ENCODE data around the gene NOS1AP.

NOS1AP gene

DNA sequence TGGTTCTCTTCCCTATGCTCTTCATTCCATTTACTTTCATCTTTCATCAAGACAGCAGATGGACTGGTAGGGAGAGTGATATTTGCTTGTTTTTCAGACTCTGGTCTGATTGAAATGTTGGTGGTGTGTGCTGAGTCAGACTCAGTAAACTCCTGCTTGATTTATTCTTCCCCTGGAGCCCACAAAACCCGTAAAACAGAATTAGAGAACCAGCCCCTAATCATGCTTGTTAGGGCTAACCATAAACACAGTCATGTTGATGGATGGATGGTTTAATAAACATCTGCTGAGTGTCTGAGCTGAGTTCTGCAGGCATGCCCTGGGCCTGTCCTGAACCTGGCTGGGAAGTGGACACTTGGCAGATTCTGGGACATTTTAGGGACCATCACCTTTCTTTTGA lies 24.8 kb downstream of the NOS1AP start:
- no peak overlapping the region for H3K4me2 ChIP-seq (ENCODE audit: low read length)
- H3K9ac ChIP-seq (ENCODE audit: low read length): no peak overlapping the region
- no peak overlapping the region for H3K18ac ChIP-seq (ENCODE audit: low read length)
- H4K8ac ChIP-seq (ENCODE audit: low read depth, low read length): no peak overlapping the region
- no peak overlapping the region for H2AK5ac ChIP-seq (ENCODE audit: low read length)
- H3K79me2 ChIP-seq (ENCODE audit: control insufficient read depth, insufficient read depth, low read length): peaks cover 5% of the 10 kb centered on the region
- H3K79me1 ChIP-seq (ENCODE audit: low read length): peaks cover 6% of the 10 kb centered on the region
- no peak overlapping the region for H3K23ac ChIP-seq (ENCODE audit: low read length)
- no peak overlapping the region for H3K4me3 ChIP-seq (ENCODE audit: low read length)
- H3K4ac ChIP-seq (ENCODE audit: low read depth, low read length): no peak overlapping the region
- no peak overlapping the region for H2BK15ac ChIP-seq (replicated peaks; ENCODE audit: low read depth)
- H3K27me3 ChIP-seq (ENCODE audit: insufficient read depth, low read length, poor library complexity): no peaks in the 10 kb centered on the region
- H3K27ac ChIP-seq (ENCODE audit: low read depth, low read length): no peak overlapping the region
- no peak for DNase-seq
- H2BK5ac ChIP-seq (ENCODE audit: low read length): no peak overlapping the region
- no CpG with 5 or more reads among the region's 1 CpG for WGBS (ENCODE audit: extremely low coverage, insufficient coverage, low lambda C conversion rate)
- H2BK120ac ChIP-seq (ENCODE audit: low read depth, low read length): no peak overlapping the region
- H3K56ac ChIP-seq (ENCODE audit: low read length): no peak overlapping the region
- no peak overlapping the region for H4K5ac ChIP-seq (ENCODE audit: low read length)
- H3K36me3 ChIP-seq (ENCODE audit: control insufficient read depth, insufficient read depth, low read length): no peaks in the 10 kb centered on the region
- peaks cover 8% of the 10 kb centered on the region for H3K4me1 ChIP-seq (ENCODE audit: control insufficient read depth, low read depth, low read length)

DNA sequence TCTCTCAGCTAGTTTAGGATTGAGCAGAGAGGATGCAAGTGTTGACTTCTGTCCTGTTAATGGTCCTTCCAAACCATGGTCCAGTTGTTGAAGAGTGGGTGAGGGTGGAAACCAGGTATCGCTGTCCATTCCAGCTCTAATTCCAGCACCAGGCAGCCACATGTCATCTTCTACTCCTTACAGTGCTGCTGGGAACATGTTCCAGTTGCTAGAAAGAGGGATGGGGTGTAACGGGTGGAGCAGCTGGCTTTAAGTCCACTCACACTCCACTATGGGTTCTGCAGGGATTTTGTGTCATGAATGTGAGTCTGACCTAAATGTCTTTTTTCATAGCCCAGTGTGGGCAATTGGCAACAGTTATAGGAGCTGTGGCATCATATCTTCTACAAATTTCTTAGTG lies 25.2 kb downstream of the NOS1AP start:
- Histone ChIP-seq H3K9ac (ENCODE audit: low read length) (no peak overlapping the region), H2BK15ac (replicated peaks; ENCODE audit: low read depth) (no peak overlapping the region), H4K5ac (ENCODE audit: low read length) (no peak overlapping the region), H3K18ac (ENCODE audit: low read length) (no peak overlapping the region), H2BK5ac (ENCODE audit: low read length) (no peak overlapping the region), H3K4me1 (ENCODE audit: control insufficient read depth, low read depth, low read length) (peaks cover 8% of the 10 kb centered on the region), H3K27me3 (ENCODE audit: insufficient read depth, low read length, poor library complexity) (no peaks in the 10 kb centered on the region), H2AK5ac (ENCODE audit: low read length) (no peak overlapping the region), H4K8ac (ENCODE audit: low read depth, low read length) (no peak overlapping the region), H3K56ac (ENCODE audit: low read length) (no peak overlapping the region), H3K4me3 (ENCODE audit: low read length) (no peak overlapping the region), H3K4ac (ENCODE audit: low read depth, low read length) (no peak overlapping the region), H3K79me1 (ENCODE audit: low read length) (peaks cover 6% of the 10 kb centered on the region), H3K27ac (ENCODE audit: low read depth, low read length) (no peak overlapping the region), H3K36me3 (ENCODE audit: control insufficient read depth, insufficient read depth, low read length) (no peaks in the 10 kb centered on the region), H3K79me2 (ENCODE audit: control insufficient read depth, insufficient read depth, low read length) (peaks cover 2% of the 10 kb centered on the region), H3K23ac (ENCODE audit: low read length) (no peak overlapping the region), H2BK120ac (ENCODE audit: low read depth, low read length) (no peak overlapping the region), H3K4me2 (ENCODE audit: low read length) (no peak overlapping the region)
- no CpG with 5 or more reads among the region's 2 CpGs for WGBS (ENCODE audit: extremely low coverage, insufficient coverage, low lambda C conversion rate)
- DNase-seq: no peak

- H2BK120ac ChIP-seq (ENCODE audit: low read depth, low read length): no peak overlapping the region
- no peak overlapping the region for H3K4me2 ChIP-seq (ENCODE audit: low read length)
- H2BK5ac ChIP-seq (ENCODE audit: low read length): no peak overlapping the region
- H3K79me2 ChIP-seq (ENCODE audit: control insufficient read depth, insufficient read depth, low read length): peaks cover 2% of the 10 kb centered on the region
- no peak overlapping the region for H3K27ac ChIP-seq (ENCODE audit: low read depth, low read length)
- H3K4me3 ChIP-seq (ENCODE audit: low read length): no peak overlapping the region
- H3K23ac ChIP-seq (ENCODE audit: low read length): no peak overlapping the region
- no peak overlapping the region for H3K56ac ChIP-seq (ENCODE audit: low read length)
- no peak for DNase-seq
- H3K36me3 ChIP-seq (ENCODE audit: control insufficient read depth, insufficient read depth, low read length): no peaks in the 10 kb centered on the region
- H2BK15ac ChIP-seq (replicated peaks; ENCODE audit: low read depth): no peak overlapping the region
- no peak overlapping the region for H2AK5ac ChIP-seq (ENCODE audit: low read length)
- H4K5ac ChIP-seq (ENCODE audit: low read length): no peak overlapping the region
- no peak overlapping the region for H3K9ac ChIP-seq (ENCODE audit: low read length)
- peaks cover 7% of the 10 kb centered on the region for H3K79me1 ChIP-seq (ENCODE audit: low read length)
- WGBS (ENCODE audit: extremely low coverage, insufficient coverage, low lambda C conversion rate): no CpG with 5 or more reads among the region's 3 CpGs
- no peaks in the 10 kb centered on the region for H3K4me1 ChIP-seq (ENCODE audit: control insufficient read depth, low read depth, low read length)
- no peak overlapping the region for H3K18ac ChIP-seq (ENCODE audit: low read length)
- no peak overlapping the region for H3K4ac ChIP-seq (ENCODE audit: low read depth, low read length)
- no peak overlapping the region for H4K8ac ChIP-seq (ENCODE audit: low read depth, low read length)
- no peaks in the 10 kb centered on the region for H3K27me3 ChIP-seq (ENCODE audit: insufficient read depth, low read length, poor library complexity)
These were observed 38.4 kb downstream of the NOS1AP start for GRCh38 chr1:162107911-162108310.

- H3K27ac ChIP-seq (ENCODE audit: low read depth, low read length): no peak overlapping the region
- H3K9ac ChIP-seq (ENCODE audit: low read length): no peak overlapping the region
- no peak overlapping the region for H3K4me2 ChIP-seq (ENCODE audit: low read length)
- no peak overlapping the region for H2BK120ac ChIP-seq (ENCODE audit: low read depth, low read length)
- no peak overlapping the region for H2AK5ac ChIP-seq (ENCODE audit: low read length)
- H2BK15ac ChIP-seq (replicated peaks; ENCODE audit: low read depth): no peak overlapping the region
- no peak overlapping the region for H3K4ac ChIP-seq (ENCODE audit: low read depth, low read length)
- no peak overlapping the region for H2BK5ac ChIP-seq (ENCODE audit: low read length)
- no peak overlapping the region for H3K56ac ChIP-seq (ENCODE audit: low read length)
- H3K36me3 ChIP-seq (ENCODE audit: control insufficient read depth, insufficient read depth, low read length): no peaks in the 10 kb centered on the region
- no peak overlapping the region for H4K8ac ChIP-seq (ENCODE audit: low read depth, low read length)
- no peak overlapping the region for H3K23ac ChIP-seq (ENCODE audit: low read length)
- H3K27me3 ChIP-seq (ENCODE audit: insufficient read depth, low read length, poor library complexity): no peaks in the 10 kb centered on the region
- H4K5ac ChIP-seq (ENCODE audit: low read length): no peak overlapping the region
- DNase-seq: no peak
- peaks cover 2% of the 10 kb centered on the region for H3K79me2 ChIP-seq (ENCODE audit: control insufficient read depth, insufficient read depth, low read length)
- H3K4me3 ChIP-seq (ENCODE audit: low read length): no peak overlapping the region
- no peaks in the 10 kb centered on the region for H3K4me1 ChIP-seq (ENCODE audit: control insufficient read depth, low read depth, low read length)
- no peak overlapping the region for H3K18ac ChIP-seq (ENCODE audit: low read length)
- peaks cover 9% of the 10 kb centered on the region for H3K79me1 ChIP-seq (ENCODE audit: low read length)
These were observed 38.9 kb downstream of the NOS1AP start for GRCh38 chr1:162108426-162108825.

- Histone ChIP-seq H3K4me3 (ENCODE audit: low read length) (no peak overlapping the region), H3K9ac (ENCODE audit: low read length) (no peak overlapping the region), H3K56ac (ENCODE audit: low read length) (no peak overlapping the region), H4K5ac (ENCODE audit: low read length) (no peak overlapping the region), H3K27me3 (ENCODE audit: insufficient read depth, low read length, poor library complexity) (no peaks in the 10 kb centered on the region), H3K79me2 (ENCODE audit: control insufficient read depth, insufficient read depth, low read length) (peaks cover 2% of the 10 kb centered on the region), H3K4me2 (ENCODE audit: low read length) (no peak overlapping the region), H2BK5ac (ENCODE audit: low read length) (no peak overlapping the region), H2BK120ac (ENCODE audit: low read depth, low read length) (no peak overlapping the region), H3K4me1 (ENCODE audit: control insufficient read depth, low read depth, low read length) (no peaks in the 10 kb centered on the region), H3K79me1 (ENCODE audit: low read length) (peaks cover 5% of the 10 kb centered on the region), H3K36me3 (ENCODE audit: control insufficient read depth, insufficient read depth, low read length) (no peaks in the 10 kb centered on the region), H3K27ac (ENCODE audit: low read depth, low read length) (no peak overlapping the region), H3K18ac (ENCODE audit: low read length) (no peak overlapping the region), H2BK15ac (replicated peaks; ENCODE audit: low read depth) (no peak overlapping the region), H4K8ac (ENCODE audit: low read depth, low read length) (no peak overlapping the region), H3K4ac (ENCODE audit: low read depth, low read length) (no peak overlapping the region), H3K23ac (ENCODE audit: low read length) (no peak overlapping the region), H2AK5ac (ENCODE audit: low read length) (no peak overlapping the region)
- DNase-seq: no peak
These were observed 41.4 kb downstream of the NOS1AP start for GRCh38 chr1:162110910-162111309.

DNA sequence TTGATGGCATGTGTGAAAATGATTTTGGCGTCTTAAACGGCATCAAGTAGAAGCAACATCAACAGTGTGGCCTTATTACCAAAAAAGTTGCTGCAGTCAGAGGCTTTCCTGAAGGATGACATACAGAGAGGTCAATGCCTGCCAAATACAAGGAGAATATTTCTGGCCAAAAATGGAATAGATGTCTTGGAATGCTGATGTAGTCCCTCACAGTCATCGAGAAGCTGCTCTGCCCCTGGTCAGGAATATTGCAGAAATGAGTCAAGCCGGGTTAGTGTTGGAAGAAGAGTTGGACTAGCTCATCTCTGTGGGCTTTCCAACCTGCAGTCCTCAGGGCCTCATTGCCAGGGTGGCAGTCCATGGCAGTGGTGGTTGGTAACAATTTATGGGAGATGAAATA lies 42.1 kb downstream of the NOS1AP start:
- no CpG with 5 or more reads among the region's 4 CpGs for WGBS (ENCODE audit: extremely low coverage, insufficient coverage, low lambda C conversion rate)
- H3K79me1 ChIP-seq (ENCODE audit: low read length): peaks cover 6% of the 10 kb centered on the region
- no peak overlapping the region for H3K4ac ChIP-seq (ENCODE audit: low read depth, low read length)
- peaks cover 2% of the 10 kb centered on the region for H3K79me2 ChIP-seq (ENCODE audit: control insufficient read depth, insufficient read depth, low read length)
- no peak overlapping the region for H4K5ac ChIP-seq (ENCODE audit: low read length)
- no peak overlapping the region for H3K9ac ChIP-seq (ENCODE audit: low read length)
- no peaks in the 10 kb centered on the region for H3K27me3 ChIP-seq (ENCODE audit: insufficient read depth, low read length, poor library complexity)
- H3K27ac ChIP-seq (ENCODE audit: low read depth, low read length): no peak overlapping the region
- H3K56ac ChIP-seq (ENCODE audit: low read length): no peak overlapping the region
- no peak overlapping the region for H2BK5ac ChIP-seq (ENCODE audit: low read length)
- H2BK15ac ChIP-seq (replicated peaks; ENCODE audit: low read depth): no peak overlapping the region
- no peak overlapping the region for H3K4me3 ChIP-seq (ENCODE audit: low read length)
- H3K23ac ChIP-seq (ENCODE audit: low read length): no peak overlapping the region
- no peaks in the 10 kb centered on the region for H3K36me3 ChIP-seq (ENCODE audit: control insufficient read depth, insufficient read depth, low read length)
- H2AK5ac ChIP-seq (ENCODE audit: low read length): no peak overlapping the region
- no peak overlapping the region for H2BK120ac ChIP-seq (ENCODE audit: low read depth, low read length)
- H3K18ac ChIP-seq (ENCODE audit: low read length): no peak overlapping the region
- no peaks in the 10 kb centered on the region for H3K4me1 ChIP-seq (ENCODE audit: control insufficient read depth, low read depth, low read length)
- H4K8ac ChIP-seq (ENCODE audit: low read depth, low read length): no peak overlapping the region
- no peak overlapping the region for H3K4me2 ChIP-seq (ENCODE audit: low read length)
- no peak for DNase-seq
